Measurements from ENCODE around the gene CENPT. TPM values are rescaled to one million over a fixed set of nuclear protein-coding genes. Genes with fewer than 3 reads are reported as not detected.

Gene CENPT
- total RNA-seq, 1 experiment from 2014 or later: 60.9 TPM

GRCh38 chr16:67878232-67878631 is 30.7 kb upstream of the CENPT start:
- Histone ChIP-seq H3K9ac (ENCODE audit: extremely low read depth, insufficient read length, low read length) (no peak overlapping the region), H2AK5ac (ENCODE audit: insufficient read length, low read length) (no peak overlapping the region), H4K8ac (replicated peaks; ENCODE audit: insufficient read length, low read depth, low read length) (no peak overlapping the region), H3K4ac (ENCODE audit: low read depth, low read length) (no peak overlapping the region), H3K27me3 (ENCODE audit: insufficient read depth, low read length) (no peaks in the 10 kb centered on the region), H3K4me1 (ENCODE audit: insufficient read depth, low read length) (no peaks in the 10 kb centered on the region; the same call in 1 of the 2 replicates), H2BK5ac (ENCODE audit: insufficient read length, low read length) (no peak overlapping the region), H3K23ac (ENCODE audit: insufficient read length, low read depth, low read length) (no peak overlapping the region), H3K4me2 (ENCODE audit: insufficient read depth, insufficient read length, low read length) (no peak overlapping the region), H4K5ac (ENCODE audit: insufficient read length, low read depth, low read length) (no peak overlapping the region), H4K91ac (ENCODE audit: insufficient read length, low read depth, low read length) (no peak overlapping the region), H3K14ac (ENCODE audit: insufficient read depth, low read length) (no peak overlapping the region), H2BK20ac (ENCODE audit: low read depth, low read length, poor library complexity, severe bottlenecking) (no peak overlapping the region), H3K18ac (ENCODE audit: insufficient read length, low read depth, low read length) (no peak overlapping the region), H3T11ph (ENCODE audit: low read length) (no peak overlapping the region), H2BK15ac (ENCODE audit: low read depth, low read length) (no peak overlapping the region), H3K9me3 (ENCODE audit: control insufficient read depth, low read depth, low read length) (no peaks in the 10 kb centered on the region), H3K23me2 (ENCODE audit: insufficient read length, low read depth, low read length, poor library complexity, severe bottlenecking) (peaks cover 8% of the 10 kb centered on the region), H2BK12ac (ENCODE audit: insufficient read length, low read depth, low read length) (no peak overlapping the region), H4K20me1 (ENCODE audit: control insufficient read depth, insufficient read depth, insufficient read length) (no peaks in the 10 kb centered on the region), H3K27ac (ENCODE audit: insufficient read length, low read depth, low read length) (no peak overlapping the region), H2BK120ac (ENCODE audit: low read depth, low read length, poor library complexity, severe bottlenecking) (no peak overlapping the region), H3K79me1 (ENCODE audit: insufficient read depth, low read depth, low read length, poor library complexity, severe bottlenecking) (no peaks in the 10 kb centered on the region), H2AFZ (ENCODE audit: low read length) (no peak overlapping the region), H3K56ac (ENCODE audit: insufficient read length, low read depth, low read length) (no peak overlapping the region), H3K79me2 (ENCODE audit: insufficient read depth, low read length) (peaks cover 2% of the 10 kb centered on the region; the same call in 1 of the 2 replicates)
- no peak for DNase-seq
- Mint-ChIP-seq H3K36me3 (ENCODE audit: insufficient read depth in 1 of 3, low read depth in 3 of 3) (peaks cover 26 to 73% (median 64%) of the 10 kb centered on the region in 3 experiments), H3K4me1 (peaks cover 7 to 8% of the 10 kb centered on the region in 2 experiments), H3K9me3 (no peaks in the 10 kb centered on the region), H3K27me3 (ENCODE audit: low read depth) (no peaks in the 10 kb centered on the region), H3K4me3 (no peak overlapping the region), H3K27ac (no peak overlapping the region)
- no peak for TF ChIP-seq CTCF (conservative IDR thresholded peaks at IDR 0.05)
- no CpG with 5 or more reads among the region's 6 CpGs for WGBS (ENCODE audit: extremely low coverage, insufficient read length, low lambda C conversion rate)
